M059J (cell line): ENCODE results near the gene CLCN6. TPM values are rescaled to one million over a fixed set of nuclear protein-coding genes. Genes with fewer than 3 reads are reported as not detected.

Experiments used
- DNase-seq: peaks from one replicate; pipeline ENCODE4 v3.0.0-alpha.2; 2012; ENCODE audit warnings: low read depth
- total RNA-seq: library from RNA; depleted of rRNA; stranded (reverse); fragments of >200 nt; shearing (Covaris generic); gene quantifications from 2 replicates; pipeline ENCODE4 v1.2.3, GENCODE V29; 2014; rRNA removed

CLCN6 gene, protein sequence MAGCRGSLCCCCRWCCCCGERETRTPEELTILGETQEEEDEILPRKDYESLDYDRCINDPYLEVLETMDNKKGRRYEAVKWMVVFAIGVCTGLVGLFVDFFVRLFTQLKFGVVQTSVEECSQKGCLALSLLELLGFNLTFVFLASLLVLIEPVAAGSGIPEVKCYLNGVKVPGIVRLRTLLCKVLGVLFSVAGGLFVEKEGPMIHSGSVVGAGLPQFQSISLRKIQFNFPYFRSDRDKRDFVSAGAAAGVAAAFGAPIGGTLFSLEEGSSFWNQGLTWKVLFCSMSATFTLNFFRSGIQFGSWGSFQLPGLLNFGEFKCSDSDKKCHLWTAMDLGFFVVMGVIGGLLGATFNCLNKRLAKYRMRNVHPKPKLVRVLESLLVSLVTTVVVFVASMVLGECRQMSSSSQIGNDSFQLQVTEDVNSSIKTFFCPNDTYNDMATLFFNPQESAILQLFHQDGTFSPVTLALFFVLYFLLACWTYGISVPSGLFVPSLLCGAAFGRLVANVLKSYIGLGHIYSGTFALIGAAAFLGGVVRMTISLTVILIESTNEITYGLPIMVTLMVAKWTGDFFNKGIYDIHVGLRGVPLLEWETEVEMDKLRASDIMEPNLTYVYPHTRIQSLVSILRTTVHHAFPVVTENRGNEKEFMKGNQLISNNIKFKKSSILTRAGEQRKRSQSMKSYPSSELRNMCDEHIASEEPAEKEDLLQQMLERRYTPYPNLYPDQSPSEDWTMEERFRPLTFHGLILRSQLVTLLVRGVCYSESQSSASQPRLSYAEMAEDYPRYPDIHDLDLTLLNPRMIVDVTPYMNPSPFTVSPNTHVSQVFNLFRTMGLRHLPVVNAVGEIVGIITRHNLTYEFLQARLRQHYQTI
- 3.2 and 6.9 TPM in 2 replicates for total RNA-seq

DNA sequence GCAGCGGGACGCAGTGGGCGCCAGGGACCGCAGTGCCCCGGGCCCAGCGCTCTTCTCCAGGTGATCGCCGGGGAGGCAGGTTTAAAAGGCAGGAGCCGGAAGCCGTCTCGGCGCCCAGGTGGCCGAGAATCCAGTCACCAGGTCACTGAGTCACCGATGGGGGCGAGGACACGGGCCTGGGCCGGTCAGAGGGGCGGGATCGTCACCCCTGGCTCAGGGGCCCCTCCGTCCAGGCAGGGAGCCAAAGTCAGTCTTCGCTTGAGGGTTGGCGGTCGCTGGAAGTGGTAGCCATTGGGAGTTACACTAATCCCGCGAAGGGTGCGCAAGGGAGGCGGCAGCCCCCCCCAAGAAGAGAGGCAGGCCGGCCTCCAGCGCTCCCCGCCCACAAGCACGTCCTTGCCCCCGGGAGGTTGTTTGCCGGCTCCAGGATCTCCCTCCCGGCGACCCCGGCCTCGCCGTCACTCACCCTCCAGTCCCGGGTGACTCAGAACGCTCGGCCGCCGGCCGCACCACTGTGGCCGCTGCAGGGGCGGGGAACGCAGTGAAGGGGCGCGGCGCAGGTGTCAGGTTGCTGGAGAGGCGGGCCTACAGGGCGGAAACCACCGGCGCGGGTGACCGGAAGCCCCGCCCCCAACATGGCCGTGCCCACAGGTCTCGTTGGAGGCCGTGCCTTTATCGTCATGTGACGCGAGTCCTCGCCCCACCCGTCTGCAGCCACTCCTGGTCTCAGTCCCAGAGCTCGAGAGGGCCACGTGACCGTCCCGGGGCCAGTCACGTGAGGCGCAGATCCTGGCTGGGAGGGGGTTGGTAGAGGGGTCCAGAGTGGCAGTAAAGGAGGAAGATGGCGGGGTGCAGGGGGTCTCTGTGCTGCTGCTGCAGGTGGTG is at the start of gene CLCN6, which contains the start of gene MTHFR:
TSS of gene CLCN6 (plus strand) at position 770 of the 885 bp plus-strand sequence. CDS start at position 842, 72 bp downstream.
TSS of gene MTHFR (minus strand) at position 543 of the 885 bp plus-strand sequence. CDS start 2,848 bp downstream, outside the sequence.
- peak; percentile 99 for DNase-seq

DNA sequence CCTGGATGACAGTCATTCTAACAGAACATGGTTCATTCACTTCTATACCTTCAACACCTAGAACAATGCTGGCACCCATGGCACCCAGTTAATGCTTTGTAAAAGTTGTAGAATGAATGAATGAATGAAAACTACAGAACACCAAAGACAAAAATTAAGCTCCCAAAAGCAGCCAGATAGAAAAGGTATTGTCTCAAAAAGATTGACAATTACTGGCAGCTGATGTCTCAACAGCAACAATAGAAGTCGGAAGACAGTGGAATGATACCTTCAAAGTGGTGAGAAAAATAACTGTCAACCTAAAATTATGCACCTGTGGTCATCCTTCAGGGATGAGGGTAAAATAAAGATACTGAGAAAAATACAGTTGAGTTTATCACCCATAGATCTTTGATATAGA is 48.9 kb upstream of the CLCN6 start:
- DNase-seq, result no peak

DNA sequence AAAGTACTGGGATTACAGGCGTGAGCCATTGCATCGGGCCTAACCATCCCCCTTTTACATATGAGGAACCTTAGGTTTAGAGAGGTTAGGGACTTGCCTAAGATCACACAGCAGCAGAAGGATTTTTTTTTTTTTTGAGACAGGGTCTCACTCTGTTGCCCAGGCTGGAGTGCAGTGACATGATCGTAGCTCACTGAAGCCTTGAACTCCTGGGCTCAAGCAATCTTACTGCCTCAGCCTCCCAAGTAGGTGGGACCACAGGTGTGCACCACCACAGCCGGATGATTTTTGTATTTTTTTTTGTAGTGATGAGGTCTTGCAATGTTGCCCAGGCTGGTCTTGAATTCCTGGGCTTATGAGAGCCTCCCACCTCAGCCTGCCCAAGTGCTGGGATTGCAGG is 46.2 kb upstream of the CLCN6 start:
- DNase-seq, result no peak

DNA sequence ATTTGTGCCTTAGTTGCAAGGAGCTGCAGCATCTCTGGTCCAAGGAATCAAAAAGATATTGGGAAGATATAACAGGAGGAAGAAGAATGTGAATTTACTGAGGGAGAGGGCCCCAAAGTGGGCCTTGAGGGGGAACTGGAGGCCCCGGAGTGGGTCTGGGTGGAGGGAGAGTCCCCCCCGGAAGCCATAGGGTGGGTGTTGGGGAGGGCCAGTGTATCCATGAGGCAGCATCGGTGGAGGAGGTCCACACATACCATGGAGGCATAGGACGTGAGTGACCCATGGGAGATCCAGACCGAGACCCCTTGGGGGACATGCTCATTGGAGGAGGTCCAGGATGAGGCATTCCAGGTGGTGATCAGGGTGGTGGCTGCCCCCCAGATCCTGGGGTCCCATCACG is 44.7 kb upstream of the CLCN6 start:
- DNase-seq, result no peak

DNA sequence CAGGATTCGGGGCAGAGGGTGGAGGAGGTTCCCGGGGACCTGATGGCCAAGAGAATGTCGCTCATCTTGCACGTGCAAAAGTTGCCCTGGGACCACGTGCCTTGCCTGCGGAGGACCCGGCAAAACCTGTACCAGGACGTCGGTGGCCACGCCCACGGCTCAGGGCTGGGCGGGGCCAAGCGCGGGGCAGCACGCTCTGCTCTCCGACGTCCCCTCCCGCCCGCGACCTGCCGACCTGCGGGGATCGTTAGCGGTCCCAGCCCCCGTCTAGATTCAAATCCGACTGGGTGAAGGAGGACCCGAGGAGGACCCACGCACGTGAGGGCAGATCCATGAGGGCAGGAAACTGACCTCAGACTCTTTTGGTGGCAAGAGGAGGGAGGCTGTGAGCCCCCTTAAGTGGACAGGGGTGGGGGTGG is 44.0 kb upstream of the CLCN6 start, which contains the start of gene C1orf167:
TSS of gene C1orf167 (plus strand) at position 206 of the 419 bp plus-strand sequence. CDS start 2,208 bp downstream, outside the sequence.
- DNase-seq, result no peak

DNA sequence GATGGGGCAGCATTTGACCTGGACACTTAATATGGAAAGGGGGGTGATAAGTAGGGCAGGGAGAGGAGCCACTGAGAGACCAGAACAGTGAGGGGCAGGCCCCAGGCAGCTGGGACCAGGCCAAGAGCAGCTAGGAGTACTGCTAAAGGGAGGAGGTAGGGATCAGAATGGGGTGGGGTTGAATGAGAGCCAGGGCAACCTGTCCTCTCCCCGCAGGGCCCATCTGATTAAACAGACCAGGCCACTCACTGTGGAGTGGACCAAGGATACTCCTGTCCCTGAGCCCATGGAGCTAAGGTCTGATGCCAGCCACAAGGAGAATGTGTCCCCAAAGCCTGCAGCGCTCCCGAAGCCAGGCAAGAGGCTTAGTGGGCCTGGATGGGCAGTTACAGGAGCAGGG is 41.9 kb upstream of the CLCN6 start:
- DNase-seq, result no peak

DNA sequence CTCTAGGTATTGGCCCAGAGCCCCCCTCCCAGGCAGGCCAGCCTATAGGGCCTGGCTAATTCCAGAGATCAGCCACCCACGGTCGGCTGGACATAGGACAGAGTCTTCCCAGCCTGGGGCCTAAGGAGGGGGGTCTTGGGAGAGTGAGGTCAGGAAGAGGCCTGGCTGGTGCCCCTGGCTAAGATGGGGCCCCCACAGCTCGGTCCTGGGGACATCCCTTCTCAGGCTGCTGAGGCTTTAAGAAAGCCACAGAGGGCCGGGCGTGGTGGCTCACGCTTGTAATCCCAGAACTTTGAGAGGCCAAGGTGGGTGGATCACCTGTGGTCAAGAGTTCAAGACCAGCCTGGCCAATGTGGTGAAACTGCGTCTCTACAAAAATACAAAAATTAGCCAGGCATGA is 41.5 kb upstream of the CLCN6 start:
- DNase-seq, result no peak

DNA sequence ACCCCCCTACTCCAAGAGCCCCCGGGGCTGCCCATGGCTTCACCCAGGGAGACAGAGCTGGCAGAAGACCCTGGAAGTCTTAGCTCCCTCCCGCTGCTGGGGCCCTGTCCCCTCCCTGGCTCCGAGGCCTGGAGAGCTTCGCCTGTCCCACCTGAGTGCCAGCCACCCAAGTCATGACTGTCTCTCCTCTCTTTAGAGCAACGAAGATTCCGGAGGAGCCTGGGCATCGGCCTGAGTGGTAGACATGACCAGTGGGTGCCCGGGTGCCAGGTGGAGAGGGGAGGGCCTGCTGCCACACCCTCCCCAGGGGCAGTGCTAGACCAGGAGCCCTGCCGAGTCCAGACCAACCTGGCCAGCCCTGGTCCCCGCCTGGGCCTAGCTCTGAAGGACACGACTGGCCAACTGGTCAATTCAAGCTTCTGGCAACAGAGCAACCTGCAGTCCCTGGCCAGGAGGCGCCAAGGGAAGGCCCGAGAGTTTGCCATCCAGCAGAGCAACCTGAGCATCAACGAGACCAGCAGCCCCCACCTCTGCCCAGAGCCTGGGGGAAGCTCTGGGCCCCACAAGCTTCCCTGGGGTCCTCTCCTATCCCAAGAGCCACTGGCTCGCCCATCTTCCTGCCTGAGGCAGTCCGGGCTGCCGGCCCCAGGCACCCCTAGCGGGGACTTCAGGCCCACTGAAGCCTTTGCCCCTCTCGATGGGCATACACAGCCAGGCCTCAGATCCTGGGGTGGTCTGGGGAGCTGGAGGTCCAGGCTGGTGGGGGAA is 40.1 kb upstream of the CLCN6 start:
- DNase-seq, result no peak

DNA sequence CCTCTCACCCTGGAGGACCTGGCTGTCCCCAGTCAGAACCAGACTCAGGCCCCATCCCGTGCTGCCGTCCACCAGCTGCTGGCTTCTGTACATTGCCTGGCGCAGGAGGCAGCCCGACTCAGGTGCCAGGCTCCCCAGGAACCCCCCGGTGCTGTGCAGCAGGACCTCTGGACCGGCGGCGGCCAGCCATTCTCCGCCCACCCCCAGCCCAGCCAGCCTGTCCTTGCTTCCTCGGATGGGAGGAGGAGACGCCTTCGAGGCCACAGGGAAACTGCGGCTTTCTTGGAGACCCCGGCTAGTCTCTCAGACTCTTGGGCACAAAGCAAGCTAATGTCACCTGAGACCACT is 39.6 kb upstream of the CLCN6 start:
- DNase-seq, result no peak

DNA sequence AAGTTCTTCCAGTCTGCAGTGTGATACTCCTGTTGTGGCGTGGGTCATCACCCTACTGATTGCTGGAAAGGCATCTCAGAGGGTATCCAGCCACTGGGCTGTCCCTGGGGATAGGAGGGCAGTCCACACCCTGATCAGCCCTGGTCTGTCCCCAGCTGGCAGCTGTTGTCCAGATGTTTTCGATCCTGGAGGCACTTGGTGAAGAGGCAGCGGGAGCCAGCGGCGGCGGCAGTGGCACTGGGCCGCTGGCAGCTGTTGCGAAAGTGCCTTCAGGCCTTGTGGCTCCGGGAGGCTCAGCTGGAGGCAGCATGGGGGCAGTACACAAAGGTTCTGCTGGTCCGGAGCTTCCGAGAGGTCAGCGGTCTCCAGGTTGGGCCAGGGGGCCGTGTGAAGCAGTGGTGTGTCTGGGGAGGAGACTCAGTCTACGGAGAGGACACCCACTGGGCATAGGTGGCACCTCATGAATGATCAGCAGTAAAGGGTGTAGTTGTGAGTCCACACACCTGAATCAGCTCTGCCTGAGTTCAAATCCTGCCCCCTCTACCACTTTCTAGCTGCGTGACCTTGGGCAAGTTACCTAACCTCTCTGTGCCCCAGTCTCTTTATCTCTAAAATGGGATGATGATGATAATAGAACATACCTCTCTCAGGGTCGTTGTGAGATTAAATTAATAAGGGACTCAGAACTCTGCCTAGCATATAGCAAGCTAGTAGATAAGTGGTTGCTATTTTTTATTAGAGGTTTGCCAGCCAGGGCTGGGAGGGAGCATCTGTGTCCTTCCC is 37.9 kb upstream of the CLCN6 start:
- no peak for DNase-seq

DNA sequence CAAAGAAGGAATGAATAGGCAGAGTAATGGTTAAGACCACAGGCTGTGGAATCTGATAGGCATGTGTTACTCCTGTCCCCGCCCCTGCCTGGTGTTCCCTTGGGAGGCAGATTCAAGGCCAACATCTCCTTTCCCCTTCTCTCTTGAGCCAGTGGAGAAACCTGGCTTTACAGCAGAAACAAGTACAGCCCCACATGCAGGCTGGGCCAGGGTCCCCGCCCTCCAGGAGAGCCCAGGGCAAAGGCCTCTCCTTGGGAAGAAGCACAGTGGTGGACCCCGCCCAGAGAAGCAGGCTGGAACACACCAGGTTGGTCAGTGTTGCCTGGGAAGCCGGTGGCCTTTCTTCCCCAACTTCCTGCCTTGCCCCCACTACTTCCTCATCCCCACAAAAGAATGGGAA is 37.2 kb upstream of the CLCN6 start:
- no peak for DNase-seq

DNA sequence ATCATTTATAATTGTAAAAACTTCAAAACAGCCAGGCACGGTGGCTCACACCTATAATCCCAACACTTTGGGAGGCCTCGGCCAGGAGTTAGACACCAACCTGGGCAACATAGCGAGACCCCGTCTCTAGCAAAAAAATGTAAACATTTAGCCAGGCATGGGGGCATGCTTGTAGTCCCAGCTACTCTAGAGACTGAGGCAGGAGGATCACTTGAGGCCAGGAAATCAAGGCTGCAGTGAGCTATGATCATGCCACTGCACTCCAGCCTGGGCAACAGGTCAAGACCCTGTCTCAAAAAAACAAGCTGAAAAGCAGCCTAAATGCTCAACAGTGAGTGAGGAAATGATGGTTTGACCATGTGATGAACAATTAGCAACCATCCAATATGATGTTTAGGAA is 36.7 kb upstream of the CLCN6 start:
- no peak for DNase-seq

DNA sequence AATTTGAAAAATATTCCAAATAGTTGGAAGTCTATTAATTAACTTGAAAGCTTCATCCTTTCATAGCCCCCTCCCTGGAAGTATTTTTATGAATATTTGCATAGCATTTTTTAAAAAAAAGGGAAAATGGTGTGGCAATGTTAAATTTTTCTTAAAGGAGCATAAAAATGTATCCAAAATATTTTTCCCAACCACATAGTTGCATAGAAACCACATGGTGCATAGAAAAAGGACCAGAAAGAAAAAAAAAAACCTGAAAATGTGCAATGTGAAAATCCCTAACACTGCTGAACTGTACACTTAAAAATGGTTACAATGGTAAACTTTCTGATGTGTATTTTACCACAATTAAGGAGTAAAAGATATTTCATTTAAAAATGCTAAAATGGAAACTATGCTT is 36.0 kb upstream of the CLCN6 start:
- DNase-seq, result no peak

DNA sequence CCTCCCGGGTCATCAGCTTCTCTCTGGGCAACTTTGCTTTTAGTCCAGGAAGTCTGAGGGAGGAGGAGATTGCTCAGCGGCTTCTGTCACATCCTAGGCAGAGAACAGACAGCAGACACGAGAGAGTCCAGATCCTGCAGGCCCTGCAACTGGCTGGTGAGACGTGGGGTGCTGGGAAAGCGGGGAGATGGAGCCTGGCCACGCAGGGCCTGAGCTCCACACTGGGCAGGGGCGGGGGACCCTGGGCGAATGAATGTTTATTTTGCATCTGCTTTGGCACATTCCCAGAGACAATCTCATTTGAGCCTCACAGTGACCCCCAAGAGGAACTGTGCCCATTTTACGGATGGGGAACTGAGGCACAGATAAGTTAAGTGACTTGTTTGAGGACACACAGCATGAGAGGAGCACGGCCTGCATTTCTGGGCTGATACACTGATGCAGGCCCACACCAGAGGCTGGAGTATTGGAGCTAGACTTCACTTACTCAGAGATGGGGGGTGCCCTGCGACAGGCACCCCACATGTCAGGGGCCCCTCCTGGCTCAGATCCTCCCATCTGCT is 34.4 kb upstream of the CLCN6 start:
- no peak for DNase-seq

DNA sequence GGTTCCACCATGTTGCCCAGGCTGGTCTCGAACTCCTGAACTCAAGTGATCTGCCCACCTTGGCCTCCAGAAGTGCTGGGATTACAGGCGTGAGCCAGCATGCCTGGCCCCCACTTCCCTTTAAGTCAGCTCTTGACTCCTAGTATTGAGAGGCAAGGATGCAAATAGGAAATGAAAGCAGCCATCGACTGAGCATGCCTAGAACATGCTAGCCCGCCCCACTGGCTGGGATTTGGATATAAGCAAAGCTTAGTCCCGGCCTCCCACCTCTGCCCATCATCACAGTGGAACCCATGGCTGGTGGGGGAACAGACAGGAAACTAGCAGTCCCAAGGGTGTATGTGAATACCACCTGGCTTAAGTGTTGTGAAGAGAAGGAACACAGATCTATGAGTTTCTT is 33.5 kb upstream of the CLCN6 start:
- DNase-seq, result no peak

DNA sequence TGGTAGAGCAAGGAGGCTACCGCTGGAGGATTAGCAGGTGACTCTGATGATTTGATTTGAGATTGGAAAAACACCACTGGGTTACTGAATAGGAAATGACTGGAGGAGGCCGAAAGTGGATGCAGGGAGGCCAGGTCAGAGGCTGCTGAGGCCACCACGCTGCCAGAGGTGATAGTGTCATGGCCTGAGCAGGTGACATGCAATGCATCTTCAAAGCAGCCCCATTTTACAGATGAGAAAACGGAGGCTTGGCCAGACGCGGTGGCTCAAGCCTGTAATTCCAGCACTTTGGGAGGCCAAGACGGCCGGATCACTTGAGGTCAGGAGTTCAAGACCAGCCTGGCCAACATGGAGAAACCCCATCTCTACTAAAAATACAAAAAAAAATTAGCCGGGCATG is 31.2 kb upstream of the CLCN6 start:
- DNase-seq, result no peak

DNA sequence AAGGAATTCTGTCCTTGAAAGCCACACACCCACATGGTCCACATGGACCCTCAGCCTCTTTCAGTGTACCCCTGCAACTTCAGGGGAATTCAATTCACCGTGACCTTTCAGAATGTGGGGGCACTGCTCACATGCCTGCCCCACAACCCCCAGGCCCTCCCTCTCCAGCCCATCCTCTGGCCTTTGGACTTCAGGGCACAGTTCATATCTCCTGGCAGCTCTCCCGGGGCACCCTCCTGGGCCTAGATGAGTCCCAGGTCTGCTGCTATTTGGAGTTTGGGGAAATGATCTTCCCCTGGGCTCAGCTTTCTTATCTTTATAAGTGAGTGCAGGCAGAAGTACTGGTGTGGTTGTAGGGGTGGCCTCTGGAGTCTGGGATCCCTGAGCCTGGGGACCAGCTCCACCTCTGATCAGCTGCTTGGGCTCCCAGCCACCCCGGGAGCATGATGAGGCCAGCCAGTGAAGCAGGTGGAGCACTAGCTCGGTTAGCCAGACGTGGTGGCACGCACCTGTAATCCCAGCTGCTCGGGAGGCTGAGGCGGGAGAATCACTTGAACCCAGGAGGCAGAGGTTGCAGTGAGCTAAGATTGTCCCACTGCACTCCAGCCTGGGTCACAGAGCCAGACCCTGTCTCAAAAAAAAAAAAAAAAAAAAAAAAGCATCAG is 28.2 kb upstream of the CLCN6 start:
- DNase-seq, result no peak

DNA sequence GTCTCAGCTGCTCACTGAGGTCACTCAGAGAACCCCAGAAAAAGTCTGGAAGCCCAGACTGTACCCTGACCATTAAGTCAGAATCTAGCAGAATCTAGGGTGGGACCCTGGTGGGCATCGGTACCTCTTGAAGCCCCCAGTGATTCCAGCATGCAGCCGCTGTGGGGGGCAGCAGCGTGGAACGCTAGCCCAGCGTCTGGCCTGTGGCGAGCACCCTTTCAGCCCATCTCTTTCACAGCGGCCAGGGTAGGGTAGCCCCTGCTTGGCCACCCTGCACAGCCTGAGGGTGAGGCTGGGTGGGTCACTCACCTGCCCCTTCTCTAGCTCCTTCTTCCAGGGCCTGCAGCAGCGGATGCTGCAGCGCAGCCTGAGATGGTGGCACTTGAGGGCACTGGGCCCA is 27.7 kb upstream of the CLCN6 start:
- DNase-seq, result no peak
